ENCODE results near the gene COL11A2. TPM values are rescaled to one million over a fixed set of nuclear protein-coding genes. Genes with fewer than 3 reads are reported as not detected.

COL11A2 gene
- total and polyA plus RNA-seq, 2 of the 13 experiments (the other 11 are each of a cell fraction or from before 2014, with no cell fraction given), result 0.55 TPM

GRCh38 chr6:33204415-33205190 is 12.3 kb upstream of the COL11A2 start, which contains the start of gene HSD17B8:
HSD17B8 (plus strand) TSS chr6:33204655; CDS start chr6:33204669, 14 bp downstream.
- H3K27ac ChIP-seq (ENCODE audit: extremely low read length, insufficient read depth, low read length), result peak within 1 kb of the TSS; percentile 75
- DNase-seq (ENCODE audit: low spot score), result peak; percentile 90
- peak within 1 kb of the TSS; percentile 60 to 80 (median 74) for H3K4me3 ChIP-seq (replicated peaks in 1 of 3; ENCODE audit: insufficient read depth in 1 of 3, low read depth in 2 of 3, low read length in 3 of 3)
- peak within 1 kb of the TSS; percentile 99 for H3K4me2 ChIP-seq (ENCODE audit: low read depth, low read length)
- peaks cover 43% of the 10 kb centered on the region for H3K79me2 ChIP-seq (ENCODE audit: insufficient read depth, low read length)
- H3K4me1 ChIP-seq (ENCODE audit: insufficient read depth, low read length), result peaks cover 68% of the 10 kb centered on the region
- peaks cover 0 to 4% of the 10 kb centered on the region in 2 experiments; a peak in 1 of 5 replicates for H3K27me3 ChIP-seq (ENCODE audit: control insufficient read depth in 1 of 2, insufficient read depth in 2 of 2, low read length in 2 of 2)
- ChIA-PET POLR2A (interaction anchor here (0.6 to 2.2 kb wide), 11 partner anchors 14 to 337 kb away, joined by 3 to 16 read pairs (median 4); partner anchors contain the start of genes PFDN6, RPS18, VPS52 and WDR46), CTCF (ENCODE audit: low intra/inter-chr PET ratio, low total read pairs) (interaction anchor here (1.4 kb wide), 1 partner anchor 44 kb away, joined by 5 read pairs; no protein-coding TSS in a partner anchor)
- no peaks in the 10 kb centered on the region for H3K9me3 ChIP-seq (ENCODE audit: low read length)
- no TSS peak for BruUV-seq (replicated peaks)
- intact Hi-C loops (cut with micrococcal nuclease; ENCODE audit: unreplicated experiment) (no loop called here), in situ Hi-C loops (cut with HindIII; ENCODE audit: extremely low pct_ligation_motif_present, low pct_unique_long_range_greater_than_20kb) (loop anchor here (5.0 to 10.0 kb wide), 3 partner anchors 43 to 210 kb away; partner anchors contain the start of genes CUTA, PHF1 and RGL2)
- no peak within 1 kb of the TSS for H2AFZ ChIP-seq (ENCODE audit: low read length)
- peak; percentile 80 for ATAC-seq
- H4K20me1 ChIP-seq (ENCODE audit: insufficient read depth, low read length), result peaks cover 13% of the 10 kb centered on the region; the same call in 1 of the 2 replicates
- peak within 1 kb of the TSS; percentile 71 for H3K9ac ChIP-seq (ENCODE audit: insufficient read depth, low read depth, low read length)
- peak; percentile 68 for FAIRE-seq
- 17% methylated on average over 43 of the region's 48 CpGs for WGBS (ENCODE audit: low lambda C conversion rate)
- H3K36me3 ChIP-seq (replicated peaks in 1 of 2; ENCODE audit: control insufficient read depth in 1 of 2, insufficient read depth in 2 of 2, low read length in 2 of 2), result peaks cover 10 to 26% of the 10 kb centered on the region in 2 experiments
- TF ChIP-seq, protein P1, sequence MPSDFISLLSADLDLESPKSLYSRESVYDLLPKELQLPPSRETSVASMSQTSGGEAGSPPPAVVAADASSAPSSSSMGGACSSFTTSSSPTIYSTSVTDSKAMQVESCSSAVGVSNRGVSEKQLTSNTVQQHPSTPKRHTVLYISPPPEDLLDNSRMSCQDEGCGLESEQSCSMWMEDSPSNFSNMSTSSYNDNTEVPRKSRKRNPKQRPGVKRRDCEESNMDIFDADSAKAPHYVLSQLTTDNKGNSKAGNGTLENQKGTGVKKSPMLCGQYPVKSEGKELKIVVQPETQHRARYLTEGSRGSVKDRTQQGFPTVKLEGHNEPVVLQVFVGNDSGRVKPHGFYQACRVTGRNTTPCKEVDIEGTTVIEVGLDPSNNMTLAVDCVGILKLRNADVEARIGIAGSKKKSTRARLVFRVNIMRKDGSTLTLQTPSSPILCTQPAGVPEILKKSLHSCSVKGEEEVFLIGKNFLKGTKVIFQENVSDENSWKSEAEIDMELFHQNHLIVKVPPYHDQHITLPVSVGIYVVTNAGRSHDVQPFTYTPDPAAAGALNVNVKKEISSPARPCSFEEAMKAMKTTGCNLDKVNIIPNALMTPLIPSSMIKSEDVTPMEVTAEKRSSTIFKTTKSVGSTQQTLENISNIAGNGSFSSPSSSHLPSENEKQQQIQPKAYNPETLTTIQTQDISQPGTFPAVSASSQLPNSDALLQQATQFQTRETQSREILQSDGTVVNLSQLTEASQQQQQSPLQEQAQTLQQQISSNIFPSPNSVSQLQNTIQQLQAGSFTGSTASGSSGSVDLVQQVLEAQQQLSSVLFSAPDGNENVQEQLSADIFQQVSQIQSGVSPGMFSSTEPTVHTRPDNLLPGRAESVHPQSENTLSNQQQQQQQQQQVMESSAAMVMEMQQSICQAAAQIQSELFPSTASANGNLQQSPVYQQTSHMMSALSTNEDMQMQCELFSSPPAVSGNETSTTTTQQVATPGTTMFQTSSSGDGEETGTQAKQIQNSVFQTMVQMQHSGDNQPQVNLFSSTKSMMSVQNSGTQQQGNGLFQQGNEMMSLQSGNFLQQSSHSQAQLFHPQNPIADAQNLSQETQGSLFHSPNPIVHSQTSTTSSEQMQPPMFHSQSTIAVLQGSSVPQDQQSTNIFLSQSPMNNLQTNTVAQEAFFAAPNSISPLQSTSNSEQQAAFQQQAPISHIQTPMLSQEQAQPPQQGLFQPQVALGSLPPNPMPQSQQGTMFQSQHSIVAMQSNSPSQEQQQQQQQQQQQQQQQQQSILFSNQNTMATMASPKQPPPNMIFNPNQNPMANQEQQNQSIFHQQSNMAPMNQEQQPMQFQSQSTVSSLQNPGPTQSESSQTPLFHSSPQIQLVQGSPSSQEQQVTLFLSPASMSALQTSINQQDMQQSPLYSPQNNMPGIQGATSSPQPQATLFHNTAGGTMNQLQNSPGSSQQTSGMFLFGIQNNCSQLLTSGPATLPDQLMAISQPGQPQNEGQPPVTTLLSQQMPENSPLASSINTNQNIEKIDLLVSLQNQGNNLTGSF (CRISPR knock-in tag; IDR thresholded peaks at IDR 0.05), result peak; percentile 19; the same call in 1 of the 2 replicates
- TF ChIP-seq EED (CRISPR knock-in tag; IDR thresholded peaks at IDR 0.05) (peak; percentile 79), TOPORS (CRISPR knock-in tag; IDR thresholded peaks at IDR 0.05) (peak; percentile 83; the same call in 1 of the 2 replicates), NFYC (CRISPR knock-in tag; IDR thresholded peaks at IDR 0.05) (peak; percentile 87), STAG1 (CRISPR knock-in tag; IDR thresholded peaks at IDR 0.05) (no peak), CSRNP1 (CRISPR knock-in tag; IDR thresholded peaks at IDR 0.05) (peak; percentile 91), THAP9 (CRISPR knock-in tag; IDR thresholded peaks at IDR 0.05; ENCODE audit: borderline replicate concordance) (no peak), ZNF746 (CRISPR knock-in tag; IDR thresholded peaks at IDR 0.05) (no peak), ZMYM3 (CRISPR knock-in tag; IDR thresholded peaks at IDR 0.05) (0 out of 2 replicates have a peak, but pooled peaks have one; percentile 18), AGO2 (optimal IDR thresholded peaks at IDR 0.05; ENCODE audit: low read depth, low read length) (peak; percentile 100), ZNF180 (CRISPR knock-in tag; IDR thresholded peaks at IDR 0.05; ENCODE audit: borderline replicate concordance, low read depth) (0 out of 2 replicates have a peak, but pooled peaks have one; percentile 56)
- TF ChIP-seq, protein P2, sequence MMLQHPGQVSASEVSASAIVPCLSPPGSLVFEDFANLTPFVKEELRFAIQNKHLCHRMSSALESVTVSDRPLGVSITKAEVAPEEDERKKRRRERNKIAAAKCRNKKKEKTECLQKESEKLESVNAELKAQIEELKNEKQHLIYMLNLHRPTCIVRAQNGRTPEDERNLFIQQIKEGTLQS (CRISPR knock-in tag; IDR thresholded peaks at IDR 0.05), result no peak
